ENCODE results near the gene FOXP2.

The FOXP2 gene

DNA sequence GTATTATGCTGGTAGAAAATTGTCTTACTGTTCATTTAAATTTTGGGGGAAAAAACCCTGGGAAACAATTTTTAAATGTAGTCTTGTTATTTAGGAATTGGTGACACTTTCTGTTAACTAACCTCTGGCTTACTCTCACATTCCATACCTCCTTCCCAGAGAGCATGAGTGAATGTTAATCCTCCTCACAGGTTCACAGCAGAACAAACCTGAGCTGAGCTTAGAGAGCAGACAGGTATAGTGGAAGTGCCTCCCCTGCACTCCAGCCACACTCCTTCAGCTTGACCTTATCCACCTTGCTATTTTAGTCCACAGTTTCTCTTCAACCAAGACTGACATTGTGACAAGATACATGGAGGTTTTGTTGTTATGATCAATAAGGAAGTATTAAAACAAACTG lies 235.9 kb downstream of the FOXP2 start:
- in situ Hi-C loops (cut with MboI; ENCODE audit: low sequenced_read_pairs): no loop called here

DNA sequence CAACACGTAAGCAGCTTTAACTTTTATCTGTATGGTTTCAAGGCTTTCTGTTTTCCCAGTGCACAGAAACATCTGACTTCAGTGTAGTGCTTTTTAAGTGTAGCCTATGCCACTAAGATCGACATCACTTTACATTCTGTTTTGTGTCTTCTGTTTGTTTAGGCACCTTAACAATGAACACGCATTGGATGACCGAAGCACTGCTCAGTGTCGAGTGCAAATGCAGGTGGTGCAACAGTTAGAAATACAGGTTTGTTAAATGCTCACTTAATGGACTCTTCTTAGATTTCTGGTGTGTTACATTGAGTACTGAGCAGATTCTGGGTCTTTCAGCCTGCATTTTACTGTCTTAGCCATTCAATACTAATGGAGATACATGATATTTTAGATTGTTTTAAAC lies 237.4 kb downstream of the FOXP2 start:
- in situ Hi-C loops (cut with MboI; ENCODE audit: low sequenced_read_pairs): no loop called here

DNA sequence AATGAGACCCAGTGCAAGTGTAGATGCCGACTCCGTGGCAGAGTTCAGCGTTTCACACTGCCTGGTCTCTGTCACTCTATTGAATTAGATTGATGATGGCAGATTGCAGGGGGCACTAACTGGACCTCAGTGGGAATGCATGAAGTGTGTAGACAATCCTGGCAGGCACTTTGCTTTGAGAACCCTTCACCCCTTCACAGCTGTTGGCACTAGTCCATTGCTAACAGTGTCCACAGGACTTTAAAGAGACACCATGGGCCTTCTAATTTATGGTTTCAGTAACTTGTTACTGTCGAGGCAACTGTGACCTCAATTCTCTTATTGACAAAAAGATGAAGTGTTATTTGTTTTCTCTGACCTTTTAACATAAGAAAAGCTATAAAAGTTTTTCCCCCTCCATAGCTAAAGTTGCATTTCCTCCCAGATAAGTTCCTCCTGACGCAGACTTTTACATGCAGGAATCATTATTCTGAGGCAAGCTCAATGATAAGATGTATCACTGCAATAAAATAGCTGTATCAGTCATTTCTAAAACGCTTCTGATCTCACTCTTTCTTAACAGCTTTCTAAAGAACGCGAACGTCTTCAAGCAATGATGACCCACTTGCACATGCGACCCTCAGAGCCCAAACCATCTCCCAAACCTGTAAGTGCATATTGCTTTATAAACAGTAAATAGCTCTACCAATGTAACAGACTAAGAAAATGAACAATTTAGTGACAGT lies 238.9 kb downstream of the FOXP2 start:
- in situ Hi-C loops (cut with MboI; ENCODE audit: low sequenced_read_pairs): no loop called here

DNA sequence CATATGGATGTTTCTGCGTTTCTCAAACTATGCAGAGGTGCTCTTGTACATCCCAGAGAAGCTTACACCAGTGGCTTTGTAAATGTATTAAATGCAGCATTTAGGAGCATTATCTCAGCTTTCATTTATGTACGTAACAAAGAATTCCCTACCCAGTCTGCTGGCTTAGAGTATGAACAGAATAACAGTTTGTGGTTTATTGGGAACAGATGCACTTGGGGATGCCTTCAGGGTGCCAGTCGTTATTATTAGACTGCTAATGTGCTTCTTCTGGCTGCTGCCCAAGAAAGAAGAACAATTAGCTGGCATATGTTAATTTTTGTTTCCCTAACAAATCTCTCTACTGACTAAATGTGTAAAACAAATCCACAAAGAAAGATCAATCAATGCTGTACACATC lies 241.9 kb downstream of the FOXP2 start:
- in situ Hi-C loops (cut with MboI; ENCODE audit: low sequenced_read_pairs): no loop called here

DNA sequence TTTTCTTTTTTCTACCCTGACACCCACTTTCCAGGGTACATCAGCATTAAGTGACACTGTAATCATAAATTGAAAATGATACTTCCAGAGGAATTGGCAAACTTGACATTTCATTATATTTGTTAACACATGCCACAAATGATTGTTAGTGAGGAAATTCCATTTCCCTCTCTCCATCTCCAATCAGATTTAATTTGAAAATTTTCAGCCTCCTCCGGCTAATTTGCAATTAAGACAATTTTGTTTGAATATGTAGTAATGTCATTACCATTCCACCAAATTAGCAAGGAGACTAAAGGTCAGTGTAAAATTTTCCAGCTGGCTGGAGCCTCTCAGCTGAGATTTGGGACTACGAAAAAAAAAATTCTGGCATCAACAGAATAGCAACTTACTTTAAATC lies 242.7 kb downstream of the FOXP2 start:
- in situ Hi-C loops (cut with MboI; ENCODE audit: low sequenced_read_pairs): no loop called here

DNA sequence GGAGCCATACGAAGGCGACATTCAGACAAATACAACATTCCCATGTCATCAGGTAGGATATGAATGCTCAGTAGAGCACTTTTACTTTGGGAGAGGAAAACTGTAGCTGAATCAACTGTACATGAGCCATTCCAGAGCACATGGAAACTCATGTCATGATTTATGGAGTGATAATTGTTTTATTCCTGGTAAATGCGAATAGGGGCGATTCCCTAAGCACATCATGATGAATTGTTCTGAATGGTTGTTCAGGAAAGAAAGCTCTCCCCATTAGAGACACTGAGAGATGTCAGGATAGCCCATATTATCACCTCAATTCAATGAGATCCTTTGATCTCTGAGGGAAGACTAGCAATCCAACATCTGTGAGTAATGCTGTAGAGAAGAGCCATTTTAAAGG lies 243.6 kb downstream of the FOXP2 start:
- in situ Hi-C loops (cut with MboI; ENCODE audit: low sequenced_read_pairs): no loop called here

DNA sequence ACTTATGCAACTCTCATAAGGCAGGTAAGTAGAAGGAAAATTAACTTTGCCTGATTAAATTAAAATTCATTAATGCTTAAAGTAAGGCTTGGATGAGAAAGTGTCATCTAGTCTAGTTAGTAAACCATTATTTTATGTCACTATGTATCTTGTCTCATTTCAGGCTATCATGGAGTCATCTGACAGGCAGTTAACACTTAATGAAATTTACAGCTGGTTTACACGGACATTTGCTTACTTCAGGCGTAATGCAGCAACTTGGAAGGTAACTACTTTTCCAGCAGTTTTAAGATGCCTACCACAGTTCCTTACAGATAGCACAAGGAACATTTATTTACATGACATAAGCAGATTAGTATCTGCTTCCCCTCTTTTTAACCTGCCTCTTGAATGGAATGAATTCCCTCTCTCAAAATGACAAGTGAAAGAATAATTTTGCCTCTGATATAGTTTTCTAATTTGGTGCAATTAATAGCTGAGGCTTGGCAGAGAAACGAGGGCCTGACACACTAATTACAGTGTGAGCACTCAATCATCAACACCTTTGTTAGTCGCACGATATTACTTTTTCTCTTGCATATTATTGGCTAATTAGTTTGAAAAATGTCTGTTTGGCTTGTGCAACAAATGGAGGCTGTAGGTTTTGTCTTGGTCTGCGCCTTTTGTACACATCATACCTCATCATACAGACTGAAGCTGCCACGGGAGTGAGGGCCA lies 245.0 kb downstream of the FOXP2 start:
- in situ Hi-C loops (cut with MboI; ENCODE audit: low sequenced_read_pairs): no loop called here

DNA sequence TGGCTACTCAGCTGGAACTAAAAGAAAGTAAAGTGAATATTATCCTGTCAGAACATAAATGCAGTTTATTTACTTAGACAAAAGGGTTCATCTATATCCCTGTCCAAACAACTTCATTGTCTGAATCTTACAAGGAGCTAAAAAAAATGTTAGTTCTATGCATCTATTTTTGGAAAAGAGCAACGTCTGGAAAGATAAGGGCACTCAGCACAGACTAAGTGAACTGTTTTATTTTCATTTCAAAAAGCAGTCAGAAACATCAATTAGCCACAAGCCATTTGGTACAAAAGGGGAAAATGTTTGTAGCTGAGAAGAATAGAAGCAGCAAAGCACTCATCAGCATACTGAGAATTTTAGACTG lies 245.5 kb downstream of the FOXP2 start:
- in situ Hi-C loops (cut with MboI; ENCODE audit: low sequenced_read_pairs): no loop called here

DNA sequence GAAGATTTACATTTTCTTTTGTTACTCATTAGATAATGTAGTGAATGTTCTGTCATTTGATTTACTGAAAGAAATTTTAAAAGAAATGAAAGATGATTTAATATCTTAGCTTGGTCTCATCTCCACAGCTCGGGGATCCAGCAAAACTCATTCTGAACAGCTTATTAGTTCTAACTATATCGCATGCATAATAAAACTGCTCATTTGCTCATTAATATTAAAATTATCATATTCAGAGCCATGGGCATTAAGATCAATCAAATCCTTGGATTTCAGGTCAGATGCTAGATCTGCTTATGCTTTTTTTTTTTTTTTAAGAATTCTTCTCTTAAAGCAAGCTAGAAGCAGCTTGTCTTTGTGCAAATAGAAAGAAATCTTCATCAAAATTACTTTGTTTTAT lies 246.1 kb downstream of the FOXP2 start:
- in situ Hi-C loops (cut with MboI; ENCODE audit: low sequenced_read_pairs): no loop called here

DNA sequence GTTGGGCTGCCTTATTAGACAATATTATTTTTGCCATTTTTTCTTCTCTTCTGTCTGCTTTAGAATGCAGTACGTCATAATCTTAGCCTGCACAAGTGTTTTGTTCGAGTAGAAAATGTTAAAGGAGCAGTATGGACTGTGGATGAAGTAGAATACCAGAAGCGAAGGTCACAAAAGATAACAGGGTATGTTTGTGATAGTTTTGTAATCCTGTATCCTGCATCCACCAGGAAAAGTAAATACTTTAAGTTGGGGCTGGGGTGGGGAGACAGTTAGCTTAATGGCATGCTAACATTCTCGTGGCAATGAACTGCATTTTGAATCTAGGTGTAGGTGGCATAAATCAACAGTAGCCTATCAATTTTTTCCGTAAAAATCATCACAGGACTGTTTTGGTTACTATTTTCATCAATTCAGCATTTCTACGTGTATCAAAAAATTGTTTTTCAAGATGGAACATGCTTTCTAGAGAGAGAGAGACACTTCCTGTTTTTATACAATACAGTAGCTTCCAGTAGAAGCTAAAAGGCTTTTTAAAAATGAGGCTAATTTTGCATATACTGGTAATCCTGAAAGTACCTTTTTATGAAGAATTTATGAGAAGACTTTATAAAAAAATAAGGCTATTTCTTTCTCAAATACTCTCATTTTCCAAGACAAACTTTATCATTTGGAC lies 247.5 kb downstream of the FOXP2 start:
- in situ Hi-C loops (cut with MboI; ENCODE audit: low sequenced_read_pairs): no loop called here

DNA sequence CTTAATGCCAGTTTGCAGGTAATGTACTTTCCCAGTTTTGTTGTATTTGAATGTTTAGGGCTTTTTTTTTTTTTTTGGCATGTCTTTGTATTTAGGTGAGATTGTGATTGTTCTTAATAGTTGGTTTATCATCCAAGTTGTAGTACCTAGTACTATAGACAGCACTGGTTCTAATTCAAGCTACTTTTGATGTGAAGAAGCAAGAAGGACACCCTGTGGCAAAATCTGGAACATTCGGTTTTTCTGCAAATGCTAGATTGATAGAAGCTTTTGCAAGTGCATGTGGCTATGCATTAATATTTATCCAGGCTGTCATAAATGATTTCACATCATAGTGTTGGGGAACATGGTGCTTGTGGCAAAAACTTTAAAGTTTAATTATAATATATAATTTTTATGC lies 248.9 kb downstream of the FOXP2 start:
- in situ Hi-C loops (cut with MboI; ENCODE audit: low sequenced_read_pairs): no loop called here

DNA sequence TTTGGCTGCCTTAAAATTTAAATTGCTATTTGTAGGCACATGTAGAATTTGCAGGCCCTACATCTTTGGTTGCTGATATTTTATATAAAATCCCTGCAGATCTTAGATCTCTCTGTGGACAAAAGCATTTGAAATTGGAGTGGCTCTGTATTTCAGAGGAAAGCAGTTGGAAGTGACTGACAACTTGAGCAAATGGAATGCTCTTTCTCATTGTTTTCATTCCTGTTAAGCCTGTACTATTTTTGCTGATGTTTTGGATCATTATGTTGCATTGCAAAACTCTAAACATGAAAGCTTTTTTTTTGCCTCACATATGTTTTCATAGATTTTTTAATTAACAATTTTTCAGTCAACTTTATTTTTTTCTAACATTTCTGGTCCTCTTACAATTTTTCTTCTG lies 256.1 kb downstream of the FOXP2 start:
- in situ Hi-C loops (cut with MboI; ENCODE audit: low sequenced_read_pairs): no loop called here

DNA sequence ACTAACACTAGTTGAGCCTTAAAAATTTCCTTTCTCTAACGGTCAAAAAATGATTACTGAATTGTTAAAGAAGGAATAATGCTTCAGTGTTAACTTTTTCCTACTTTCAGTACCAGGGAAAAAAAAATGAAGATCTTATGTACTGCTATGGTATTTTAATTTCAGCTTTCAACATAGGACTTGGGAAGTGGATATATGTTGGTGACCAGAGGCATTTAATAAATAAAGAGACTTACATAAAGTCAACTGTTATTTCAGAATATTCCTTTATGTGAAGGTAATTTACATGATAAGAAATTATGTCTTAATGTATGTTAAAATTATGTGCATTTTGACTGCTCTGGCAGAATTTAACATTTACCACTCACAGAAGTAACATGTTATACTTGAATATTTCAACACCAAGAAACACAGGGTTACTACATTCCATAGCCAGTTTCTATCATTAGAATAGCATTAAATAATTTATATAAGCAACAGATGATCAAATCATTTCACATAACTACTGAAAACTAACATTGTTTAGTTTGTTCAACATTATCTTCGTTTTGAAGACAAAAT lies 257.0 kb downstream of the FOXP2 start:
- in situ Hi-C loops (cut with MboI; ENCODE audit: low sequenced_read_pairs): no loop called here

DNA sequence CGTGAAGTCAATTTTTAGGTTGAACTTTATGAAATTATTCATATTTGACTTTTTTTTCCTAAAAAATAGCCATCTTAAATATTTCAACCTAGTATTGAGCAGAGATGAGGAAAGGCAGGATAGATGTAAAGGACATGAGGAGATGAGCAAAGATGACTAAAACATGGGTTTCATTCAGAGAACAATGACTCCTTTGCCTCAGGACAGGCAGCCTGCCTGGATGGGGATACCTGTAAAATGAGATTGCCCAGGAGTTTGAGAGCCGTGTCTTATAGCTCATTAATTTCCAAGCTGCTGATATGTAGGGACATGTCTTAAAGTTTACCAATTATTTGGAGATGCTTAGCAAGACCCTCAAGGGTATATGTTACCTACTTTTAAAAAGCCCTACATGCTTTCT lies 263.5 kb downstream of the FOXP2 start:
- in situ Hi-C loops (cut with MboI; ENCODE audit: low sequenced_read_pairs): no loop called here

DNA sequence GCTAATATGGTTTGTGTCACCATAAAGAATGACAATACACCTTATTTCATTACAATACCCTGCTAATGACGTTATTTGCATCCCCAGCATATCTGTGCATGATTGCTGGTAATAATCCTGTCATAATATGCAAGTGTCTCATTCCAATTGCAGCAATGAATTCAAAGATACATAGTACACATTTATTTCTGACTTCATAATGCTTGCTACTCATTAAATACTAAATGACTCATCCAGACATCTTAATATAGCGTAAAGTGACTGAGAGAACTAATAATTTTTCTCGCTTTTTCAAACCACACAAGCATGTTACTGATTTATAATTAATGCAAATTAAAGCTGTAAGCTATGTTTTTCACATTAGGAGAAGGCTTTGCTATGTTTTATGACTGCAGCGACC lies 272.6 kb downstream of the FOXP2 start:
- in situ Hi-C loops (cut with MboI; ENCODE audit: low sequenced_read_pairs): no loop called here

DNA sequence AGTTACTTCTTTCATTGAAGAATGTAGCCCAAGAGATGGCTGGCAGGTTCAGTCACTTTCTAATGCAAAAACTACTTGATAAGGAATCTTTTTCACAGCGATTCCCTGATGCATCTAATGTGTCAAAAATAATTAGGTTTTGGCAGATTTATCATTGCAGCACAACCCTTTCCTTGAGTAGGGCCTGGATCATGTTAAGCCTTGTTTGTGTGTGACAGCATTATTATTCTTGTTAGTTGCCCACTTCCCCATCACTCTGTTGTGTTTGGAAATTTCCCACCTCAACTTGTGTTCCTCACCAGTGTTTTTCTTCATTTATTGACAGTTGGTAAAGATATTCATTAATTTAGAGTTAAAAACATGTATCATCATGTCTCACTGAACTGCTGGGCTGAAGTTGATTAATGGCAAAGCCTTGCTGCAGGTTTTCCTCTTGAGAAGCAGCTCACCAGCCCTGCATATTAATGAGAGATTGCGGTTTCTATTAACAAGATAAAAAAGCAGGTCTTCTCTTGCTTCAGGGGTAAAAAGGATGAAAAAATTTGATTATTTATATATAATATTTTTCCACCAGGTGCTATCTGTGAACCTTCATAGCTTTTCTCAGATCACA lies 273.9 kb downstream of the FOXP2 start:
- in situ Hi-C loops (cut with MboI; ENCODE audit: low sequenced_read_pairs): no loop called here

DNA sequence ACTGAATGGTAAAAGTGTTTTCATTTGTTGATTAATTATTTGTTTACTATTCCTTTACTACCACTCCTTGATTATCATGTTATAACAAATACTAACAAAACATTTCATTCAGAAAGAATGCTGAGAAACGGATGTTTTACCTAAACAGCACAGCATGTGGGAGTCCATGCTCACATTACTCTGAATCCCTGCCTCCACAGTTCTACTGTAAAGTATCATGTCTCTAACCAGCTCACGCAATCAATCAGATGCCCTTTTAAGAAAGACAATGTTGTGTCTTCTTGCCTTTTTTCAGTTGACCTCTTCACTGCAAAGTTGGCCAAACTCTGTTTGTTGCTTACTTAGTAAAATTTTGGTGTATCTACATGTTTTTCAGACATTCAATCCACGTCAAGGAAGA lies 274.8 kb downstream of the FOXP2 start:
- in situ Hi-C loops (cut with MboI; ENCODE audit: low sequenced_read_pairs): no loop called here

DNA sequence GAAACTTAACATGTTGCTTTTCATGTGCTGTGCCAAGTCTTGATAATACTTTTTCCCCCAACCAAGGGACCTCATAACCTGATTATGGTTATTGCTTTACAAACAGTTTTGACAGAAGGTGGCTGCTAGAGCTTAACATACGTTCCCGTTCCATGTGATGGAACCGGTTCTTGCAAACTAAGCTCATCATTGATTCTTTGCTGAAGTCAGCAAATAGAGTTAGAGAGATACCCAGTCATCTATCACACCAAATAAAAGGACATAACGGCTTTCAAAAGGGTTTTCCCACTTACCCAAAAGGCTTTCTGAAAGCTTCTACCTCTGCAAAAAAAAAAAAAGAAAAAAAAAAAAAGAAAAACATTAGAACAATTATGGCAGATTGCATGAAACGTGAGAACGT lies 277.0 kb downstream of the FOXP2 start:
- in situ Hi-C loops (cut with MboI; ENCODE audit: low sequenced_read_pairs): no loop called here

DNA sequence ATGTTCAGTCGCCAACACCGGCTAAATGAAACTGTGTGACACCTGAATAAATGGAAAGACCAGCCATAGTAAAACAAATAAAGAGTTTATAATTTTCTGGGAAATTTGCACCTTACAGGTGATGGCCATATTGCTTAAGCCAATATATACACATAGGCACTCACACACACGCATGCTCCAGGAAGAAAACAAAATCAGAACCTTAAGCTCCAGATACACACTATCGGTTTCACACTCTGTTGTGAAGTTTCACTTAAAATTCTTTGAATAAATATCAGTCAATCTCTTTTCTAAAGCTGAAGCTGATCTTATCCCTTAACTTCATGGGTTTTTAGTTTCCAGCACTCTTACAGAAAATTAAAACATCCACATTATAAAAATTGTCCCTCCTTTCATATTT lies 280.6 kb downstream of the FOXP2 start:
- in situ Hi-C loops (cut with MboI; ENCODE audit: low sequenced_read_pairs): no loop called here

DNA sequence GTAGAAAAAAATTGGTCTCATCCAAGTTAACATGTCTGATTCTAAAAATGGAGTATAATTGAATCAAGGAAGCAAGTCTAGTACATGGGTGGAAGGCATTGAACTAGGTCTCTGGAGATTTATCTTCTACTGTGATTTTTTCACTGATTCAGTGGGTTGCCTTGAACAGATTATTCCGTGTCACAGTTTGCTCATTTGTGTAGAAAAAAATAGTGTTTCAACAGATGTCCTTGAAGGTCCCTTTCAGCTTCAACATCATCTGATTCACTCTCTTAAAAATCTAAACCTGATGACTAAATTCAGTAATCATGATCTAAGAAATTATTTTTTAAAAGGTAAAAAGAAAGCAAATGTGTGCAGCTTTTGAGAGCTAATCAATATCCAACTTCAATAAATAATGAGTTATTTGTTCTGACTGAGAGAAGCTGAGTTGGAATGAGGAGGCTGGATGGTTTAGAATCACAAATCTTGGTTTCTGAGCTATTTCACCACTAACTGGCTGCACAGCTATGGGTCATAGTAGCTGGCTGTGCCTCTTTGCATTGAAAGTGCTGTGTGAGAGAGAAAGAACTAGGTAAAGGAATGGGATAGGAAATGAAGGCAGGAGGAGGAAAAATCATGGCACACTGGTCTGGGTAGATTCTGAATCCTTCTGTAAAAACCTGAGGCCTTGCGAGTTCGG lies 285.8 kb downstream of the FOXP2 start:
- in situ Hi-C loops (cut with MboI; ENCODE audit: low sequenced_read_pairs): no loop called here

DNA sequence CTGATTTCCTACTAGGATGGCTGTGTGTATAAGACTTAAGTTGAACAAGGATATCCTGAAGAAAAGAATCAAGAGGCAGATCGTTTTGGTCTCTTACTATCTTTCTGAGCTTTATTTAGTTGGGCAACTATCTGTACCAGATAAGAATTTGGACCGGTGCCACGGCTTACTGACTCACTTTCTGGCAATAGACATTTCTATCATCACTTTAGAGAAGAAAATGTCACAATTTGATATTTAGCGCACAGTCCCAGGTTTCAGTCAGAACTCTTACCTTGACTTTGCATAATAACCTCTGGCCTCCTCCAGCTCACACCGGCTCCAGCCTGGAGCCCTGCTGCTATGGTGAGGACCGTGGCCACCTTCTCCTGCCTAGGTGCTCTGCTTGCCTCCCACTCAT lies 289.1 kb downstream of the FOXP2 start:
- in situ Hi-C loops (cut with MboI; ENCODE audit: low sequenced_read_pairs): no loop called here
